HL-60 (cell line): ENCODE data around the gene SLC11A2.

Experiments used
- DNase-seq, 2 experiments: peaks; one replicate each; pipeline ENCODE4 v3.0.0-alpha.2; 2010 to 2020; ENCODE audit warnings: low read depth in 1 of 2, low spot score in 1 of 2
- H3K27ac ChIP-seq: fragments of 250-450 bp; sonication (Bioruptor Pico); replicated peaks from 2 replicates; pipeline ENCODE4 v1.5.1; 2020; ENCODE audit warnings: mild to moderate bottlenecking, moderate library complexity
- H3K27me3 ChIP-seq: fragments of 250-450 bp; sonication (Bioruptor Pico); 2 replicates; pipeline ENCODE4 v1.5.1; 2021; ENCODE audit warnings: mild to moderate bottlenecking, moderate library complexity; ENCODE audit not compliant: insufficient read depth, poor library complexity, severe bottlenecking
- H3K4me3 ChIP-seq: replicated peaks from 2 replicates; pipeline ENCODE4 v1.5.1; 2011; ENCODE audit warnings: mild to moderate bottlenecking, control low read depth, low read length; ENCODE audit not compliant: insufficient read depth
- CTCF ChIP-seq: IDR thresholded peaks from one replicate; pipeline ENCODE4 v1.5.1; 2011; ENCODE audit warnings: low read length, control low read depth, inconsistent platforms; ENCODE audit not compliant: insufficient read depth
- GABPA ChIP-seq: IDR thresholded peaks from 2 replicates; pipeline ENCODE4 v1.6.1; 2012; ENCODE audit warnings: low read depth
- POLR2AphosphoS5 ChIP-seq: IDR thresholded peaks from 2 replicates; pipeline ENCODE4 v1.6.1; 2012; ENCODE audit warnings: low read depth
- REST ChIP-seq: IDR thresholded peaks from 2 replicates; pipeline ENCODE4 v1.6.1; 2012; ENCODE audit warnings: low read depth; ENCODE audit not compliant: insufficient replicate concordance
- SPI1 ChIP-seq: IDR thresholded peaks from 2 replicates; pipeline ENCODE4 v1.6.1; 2012; ENCODE audit warnings: low read depth, mild to moderate bottlenecking, borderline replicate concordance

The SLC11A2 gene

GRCh38 chr12:51047655-51048540 lies 21.7 kb upstream of the SLC11A2 start, which contains the start of gene LETMD1:
TSS of gene LETMD1 (plus strand) at chr12:51048327. CDS start at chr12:51048357, 30 bp downstream.
- TF ChIP-seq GABPA = peak; percentile 45; the same call in 1 of the 2 replicates
- no peak for TF ChIP-seq SPI1
- TF ChIP-seq REST = peak; percentile 79
- TF ChIP-seq CTCF = peak; percentile 67
- peak; percentile 88 for TF ChIP-seq POLR2AphosphoS5
- DNase-seq = peak; percentile 91 to 98
- Histone ChIP-seq H3K4me3 (peak within 1 kb of the TSS; percentile 70), H3K27me3 (no peaks in the 10 kb centered on the region), H3K27ac (peak within 1 kb of the TSS; percentile 94)

- Histone ChIP-seq H3K4me3 (no peak overlapping the region), H3K27me3 (no peaks in the 10 kb centered on the region), H3K27ac (no peak overlapping the region)
- DNase-seq = no peak
- TF ChIP-seq CTCF (no peak), REST (no peak), POLR2AphosphoS5 (no peak), SPI1 (no peak), GABPA (no peak)
Measured at GRCh38 chr12:51036279-51036678, 10.1 kb upstream of the SLC11A2 start.

GRCh38 chr12:51033457-51034089 lies 7.4 kb upstream of the SLC11A2 start:
- Histone ChIP-seq H3K27ac (no peak overlapping the region), H3K27me3 (no peaks in the 10 kb centered on the region), H3K4me3 (no peak overlapping the region)
- DNase-seq = no peak
- TF ChIP-seq SPI1 (no peak), REST (no peak), CTCF (no peak), POLR2AphosphoS5 (no peak), GABPA (no peak)
